Naive thymus-derived CD4-positive, alpha-beta T cell (primary cell): ENCODE data around the gene TTLL5. TPM values are rescaled to one million over a fixed set of nuclear protein-coding genes. Genes with fewer than 3 reads are reported as not detected.
A peak's percentile ranks its signal among the peaks of the same experiment; 100 is the strongest.

Experiments
- ATAC-seq: fragments of 150-1000 bp; cut with Tn5 transposase; 2 replicates; pipeline ENCODE4 v1.10.0; 2021; ENCODE audit warnings: mild to moderate bottlenecking, moderate library complexity
- CTCF ChIA-PET: fragments of 350-600 bp; sonication (Branson Sonifier 250); formaldehyde crosslinking; loops from one replicate; lab custom pipeline; 2021; ENCODE audit warnings: antibody characterized with exemption; lab: Charles Lee
- POLR2A ChIA-PET: fragments of 350-600 bp; sonication (Branson Sonifier 250); formaldehyde crosslinking; loops from one replicate; lab custom pipeline; 2021; ENCODE audit warnings: antibody characterized with exemption, inconsistent platforms; lab: Charles Lee
- DNase-seq, 9 donors: peaks; one replicate each; pipeline versions ENCODE4 v3.0.0 to v3.0.0-alpha.2; 2020 to 2022; ENCODE audit warnings: mixed read lengths in 1 of 9
- H3K27ac ChIP-seq: one replicate; pipeline ENCODE4 v1.7.0; 2013; ENCODE audit warnings: mild to moderate bottlenecking, low read depth, low read length, moderate library complexity
- H3K27me3 ChIP-seq, 2 donors: one replicate each; pipeline ENCODE4 v1.7.0; 2013; ENCODE audit warnings: low read length in 2 of 2, mild to moderate bottlenecking in 2 of 2, moderate library complexity in 2 of 2; ENCODE audit not compliant: control insufficient read depth in 2 of 2, insufficient read depth in 2 of 2
- H3K36me3 ChIP-seq, 3 experiments: 1 replicate in 2 of 3; 2 replicates in 1 of 3; pipeline ENCODE4 v1.7.0; 2013; ENCODE audit warnings: low read length in 3 of 3, mild to moderate bottlenecking in 3 of 3, moderate library complexity in 1 of 3; ENCODE audit not compliant: insufficient read depth in 3 of 3, control insufficient read depth in 2 of 3
- H3K4me1 ChIP-seq, 2 donors: one replicate each; pipeline ENCODE4 v1.7.0; 2013; ENCODE audit warnings: low read length in 2 of 2, mild to moderate bottlenecking in 2 of 2, moderate library complexity in 1 of 2; ENCODE audit not compliant: control insufficient read depth in 2 of 2, insufficient read depth in 2 of 2
- H3K4me3 ChIP-seq: 2 replicates; pipeline ENCODE4 v1.7.0; 2013; ENCODE audit warnings: mild to moderate bottlenecking, low read length
- H3K9me3 ChIP-seq, 3 experiments: 1 replicate in 2 of 3; 2 replicates in 1 of 3; pipeline ENCODE4 v1.7.0; 2013; ENCODE audit warnings: low read length in 3 of 3; ENCODE audit not compliant: control insufficient read depth in 2 of 3
- H3K27ac Mint-ChIP-seq, 9 donors: one replicate each; pipeline ENCODE4 v1.8.0; 2020 to 2022; ENCODE audit warnings: mixed read lengths in 9 of 9, mild to moderate bottlenecking in 8 of 9, moderate library complexity in 5 of 9, inconsistent platforms in 2 of 9
- H3K27me3 Mint-ChIP-seq, 5 donors: one replicate each; pipeline ENCODE4 v1.8.0; 2021 to 2022; ENCODE audit warnings: mixed read lengths in 5 of 5, mild to moderate bottlenecking in 1 of 5
- H3K36me3 Mint-ChIP-seq, 5 donors: one replicate each; pipeline ENCODE4 v1.8.0; 2020 to 2022; ENCODE audit warnings: mixed read lengths in 5 of 5, mild to moderate bottlenecking in 3 of 5, inconsistent platforms in 1 of 5
- H3K4me1 Mint-ChIP-seq, 7 donors: one replicate each; pipeline ENCODE4 v1.8.0; 2020 to 2022; ENCODE audit warnings: mixed read lengths in 7 of 7, mild to moderate bottlenecking in 3 of 7, inconsistent platforms in 1 of 7
- H3K4me3 Mint-ChIP-seq, 10 donors: one replicate each; pipeline ENCODE4 v1.8.0; 2020 to 2022; ENCODE audit warnings: mild to moderate bottlenecking in 10 of 10, mixed read lengths in 10 of 10, moderate library complexity in 6 of 10, inconsistent platforms in 2 of 10
- H3K9me3 Mint-ChIP-seq, 11 donors: one replicate each; pipeline ENCODE4 v1.8.0; 2020 to 2022; ENCODE audit warnings: mixed read lengths in 11 of 11, mild to moderate bottlenecking in 4 of 11, inconsistent platforms in 1 of 11, moderate library complexity in 1 of 11
- intact Hi-C, 2 donors: fragments of 100-400 bp; cut with micrococcal nuclease; formaldehyde crosslinking; loops; one replicate each; pipeline ENCODE4 v1.15.1; 2023
- polyA plus RNA-seq, 2 donors: library from polyadenylated mRNA; unstranded; fragments of 300-500 nt; fragmentation: Illumina TruSeq; gene quantifications; one replicate each; pipeline ENCODE4 v1.2.3, GENCODE V29; 2021
- total RNA-seq, 6 experiments: library from RNA in 5 of 6; stranded (reverse) in 5 of 6; gene quantifications; 1 replicate in 5 of 6; 2 replicates in 1 of 6; pipeline ENCODE4 v1.2.3 and lab custom pipeline; 2021 to 2026

The TTLL5 gene
- total and polyA plus RNA-seq, 7 experiments from 2014 or later = 7.8 to 31.4 (median 21.5) TPM

- H3K4me1 ChIP-seq = no peaks in the 10 kb centered on the region
- CTCF ChIA-PET = interaction anchor here (0.7 to 5.6 kb wide), 3 partner anchors 267 to 932 kb away, joined by 3 to 48 read pairs (median 42); partner anchors contain the start of gene TGFB3
Measured at GRCh38 chr14:75711105-75711795, 50.2 kb downstream of the TTLL5 start.

GRCh38 chr14:75711796-75712211, 50.8 kb downstream of the TTLL5 start:
- Histone ChIP-seq H3K4me1 (no peaks in the 10 kb centered on the region), H3K36me3 (no peaks in the 10 kb centered on the region), H3K9me3 (no peaks in the 10 kb centered on the region), H3K27ac (no peak overlapping the region), H3K4me3 (no peak overlapping the region), H3K27me3 (no peaks in the 10 kb centered on the region)
- Mint-ChIP-seq H3K4me1 (peaks cover 0 to 6% (median 0%) of the 10 kb centered on the region in 7 donors), H3K27ac (no peak overlapping the region), H3K9me3 (no peaks in the 10 kb centered on the region), H3K36me3 (peaks cover 0 to 29% (median 3%) of the 10 kb centered on the region in 5 donors), H3K27me3 (no peaks in the 10 kb centered on the region), H3K4me3 (no peak overlapping the region)
- DNase-seq (no peak), ATAC-seq (no peak)
- intact Hi-C loops = loop anchor here in 1 of 2 donors (10.0 kb wide), 1 partner anchor 193 kb away; no protein-coding TSS in a partner anchor
- CTCF ChIA-PET = interaction anchor here (0.7 to 5.6 kb wide), 3 partner anchors 267 to 931 kb away, joined by 3 to 48 read pairs (median 42); partner anchors contain the start of gene TGFB3
- POLR2A ChIA-PET = no interaction called here

More at GRCh38 chr14:75711105-75711795, 50.2 kb downstream of the TTLL5 start:
- Mint-ChIP-seq H3K4me3 (no peak overlapping the region), H3K4me1 (peaks cover 0 to 5% (median 0%) of the 10 kb centered on the region in 7 donors), H3K36me3 (peaks cover 0 to 24% (median 3%) of the 10 kb centered on the region in 5 donors), H3K27me3 (no peaks in the 10 kb centered on the region), H3K9me3 (no peaks in the 10 kb centered on the region), H3K27ac (no peak overlapping the region)
- Histone ChIP-seq H3K27me3 (no peaks in the 10 kb centered on the region), H3K9me3 (no peaks in the 10 kb centered on the region), H3K27ac (no peak overlapping the region), H3K4me3 (no peak overlapping the region), H3K36me3 (no peaks in the 10 kb centered on the region)
- peak in 3 of 9 donors; percentile 2 to 18 (median 6) for DNase-seq
- POLR2A ChIA-PET = no interaction called here
- intact Hi-C loops = loop anchor here in 1 of 2 donors (10.0 kb wide), 1 partner anchor 194 kb away; no protein-coding TSS in a partner anchor
- peak; percentile 40 for ATAC-seq

- ChIA-PET CTCF (interaction anchor here (0.7 kb wide), 1 partner anchor 34 kb away, joined by 3 read pairs; no protein-coding TSS in a partner anchor), POLR2A (no interaction called here)
- Mint-ChIP-seq H3K4me3 (no peak overlapping the region), H3K27me3 (no peaks in the 10 kb centered on the region), H3K27ac (no peak overlapping the region), H3K9me3 (no peaks in the 10 kb centered on the region), H3K4me1 (peaks cover 0 to 6% (median 0%) of the 10 kb centered on the region in 7 donors), H3K36me3 (peaks cover 6 to 48% (median 17%) of the 10 kb centered on the region in 5 donors)
- no peak overlapping the region for H3K4me3 ChIP-seq
- no peaks in the 10 kb centered on the region for H3K4me1 ChIP-seq
- H3K36me3 ChIP-seq = peaks cover 0 to 6% (median 0%) of the 10 kb centered on the region in 3 experiments
- H3K9me3 ChIP-seq = no peaks in the 10 kb centered on the region
- no peaks in the 10 kb centered on the region for H3K27me3 ChIP-seq
- intact Hi-C loops = loop anchor here in 1 of 2 donors (10.0 kb wide), 1 partner anchor 190 kb away; no protein-coding TSS in a partner anchor
- DNase-seq (no peak), ATAC-seq (no peak)
- no peak overlapping the region for H3K27ac ChIP-seq
Measured at GRCh38 chr14:75714991-75715390, 53.9 kb downstream of the TTLL5 start.

DNA sequence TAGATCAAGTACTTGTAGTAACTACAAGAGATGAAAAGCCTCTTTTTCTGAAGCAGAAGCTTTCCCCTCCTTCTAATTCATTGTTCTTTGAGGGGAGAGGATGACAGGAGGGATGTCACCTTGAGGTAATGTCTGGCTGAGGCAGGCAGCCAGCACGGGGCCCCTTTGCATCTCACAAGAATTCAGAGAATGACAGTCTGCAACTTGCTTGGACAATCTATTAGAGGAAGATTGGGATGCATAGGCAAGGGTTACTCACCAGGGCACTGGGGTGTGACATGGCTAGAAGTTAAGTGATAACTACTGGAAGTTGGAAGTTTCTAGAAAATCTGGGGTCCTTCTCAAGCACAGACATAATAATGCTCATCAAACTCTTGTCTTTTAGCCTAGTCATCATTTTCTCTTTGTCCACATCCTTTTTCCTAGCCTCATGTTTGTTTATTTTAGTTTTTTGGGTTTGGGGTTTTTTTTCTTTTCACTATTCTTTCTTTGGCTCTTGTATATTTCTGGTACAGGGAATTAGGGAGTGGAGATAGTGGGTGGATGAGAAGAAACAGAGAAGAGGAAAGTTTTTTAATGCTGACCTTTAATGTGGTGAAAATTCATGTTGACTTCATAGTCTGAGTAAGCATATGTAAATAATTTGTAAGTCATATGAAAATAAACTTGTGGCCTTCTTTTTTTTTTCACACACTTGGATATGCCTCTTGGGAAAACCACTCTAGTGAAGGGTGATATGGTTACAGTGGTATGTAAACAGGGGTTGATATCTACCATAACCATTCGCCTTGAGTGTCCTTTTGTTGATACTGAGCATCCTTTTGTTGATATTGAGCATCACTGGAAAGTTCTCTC, 55.1 kb downstream of the TTLL5 start:
- H3K4me3 ChIP-seq = no peak overlapping the region
- H3K4me1 ChIP-seq = no peaks in the 10 kb centered on the region
- no peaks in the 10 kb centered on the region for H3K9me3 Mint-ChIP-seq
- H3K9me3 ChIP-seq = no peaks in the 10 kb centered on the region
- ChIA-PET CTCF (no interaction called here), POLR2A (no interaction called here)
- H3K4me3 Mint-ChIP-seq = no peak overlapping the region
- H3K36me3 ChIP-seq = peaks cover 0 to 14% (median 0%) of the 10 kb centered on the region in 3 experiments
- ATAC-seq = no peak
- no peak overlapping the region for H3K27ac Mint-ChIP-seq
- no peaks in the 10 kb centered on the region for H3K27me3 Mint-ChIP-seq
- peaks cover 6 to 57% (median 16%) of the 10 kb centered on the region in 5 donors for H3K36me3 Mint-ChIP-seq
- intact Hi-C loops = loop anchor here in 1 of 2 donors (10.0 kb wide), 1 partner anchor 189 kb away; no protein-coding TSS in a partner anchor
- H3K27me3 ChIP-seq = no peaks in the 10 kb centered on the region
- DNase-seq = no peak
- H3K4me1 Mint-ChIP-seq = peaks cover 0 to 6% (median 0%) of the 10 kb centered on the region in 7 donors
- H3K27ac ChIP-seq = no peak overlapping the region

DNA sequence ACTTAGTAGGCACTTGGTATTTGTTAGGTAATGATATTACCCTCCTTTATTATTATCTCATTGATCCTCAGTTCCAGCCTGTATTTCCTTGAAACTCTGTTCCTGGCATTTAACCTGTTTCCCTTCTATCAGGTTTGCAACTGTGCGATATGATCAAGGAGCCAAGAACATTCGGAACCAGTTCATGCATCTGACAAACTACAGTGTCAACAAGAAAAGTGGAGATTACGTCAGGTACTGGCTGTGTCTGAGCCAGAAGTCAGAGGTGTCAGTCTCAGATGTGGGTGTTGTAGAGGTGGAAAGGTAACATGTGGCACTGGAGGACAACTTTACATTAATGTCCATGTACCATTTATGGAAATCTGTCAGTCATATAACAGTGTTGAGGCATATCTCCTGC, 56.7 kb downstream of the TTLL5 start:
- ChIA-PET POLR2A (no interaction called here), CTCF (no interaction called here)
- H3K36me3 ChIP-seq = peaks cover 0 to 14% (median 0%) of the 10 kb centered on the region in 3 experiments
- Mint-ChIP-seq H3K27me3 (no peaks in the 10 kb centered on the region), H3K36me3 (peaks cover 4 to 63% (median 29%) of the 10 kb centered on the region in 5 donors), H3K4me3 (no peak overlapping the region), H3K9me3 (no peaks in the 10 kb centered on the region), H3K27ac (no peak overlapping the region), H3K4me1 (peaks cover 0 to 6% (median 0%) of the 10 kb centered on the region in 7 donors)
- H3K4me1 ChIP-seq = no peaks in the 10 kb centered on the region
- H3K9me3 ChIP-seq = no peaks in the 10 kb centered on the region
- no peaks in the 10 kb centered on the region for H3K27me3 ChIP-seq
- ATAC-seq = no peak
- no peak overlapping the region for H3K4me3 ChIP-seq
- no peak for DNase-seq
- intact Hi-C loops = loop anchor here in 1 of 2 donors (10.0 kb wide), 1 partner anchor 187 kb away; no protein-coding TSS in a partner anchor
- no peak overlapping the region for H3K27ac ChIP-seq

GRCh38 chr14:75718199-75718598, 57.2 kb downstream of the TTLL5 start:
- DNase-seq = no peak
- no peak overlapping the region for H3K27ac Mint-ChIP-seq
- Histone ChIP-seq H3K27me3 (no peaks in the 10 kb centered on the region), H3K36me3 (peaks cover 0 to 14% (median 0%) of the 10 kb centered on the region in 3 experiments), H3K4me1 (no peaks in the 10 kb centered on the region), H3K27ac (no peak overlapping the region), H3K4me3 (no peak overlapping the region), H3K9me3 (no peaks in the 10 kb centered on the region)
- CTCF ChIA-PET = no interaction called here
- H3K36me3 Mint-ChIP-seq = peaks cover 7 to 67% (median 32%) of the 10 kb centered on the region in 5 donors
- POLR2A ChIA-PET = no interaction called here
- no peaks in the 10 kb centered on the region for H3K27me3 Mint-ChIP-seq
- peaks cover 0 to 7% (median 0%) of the 10 kb centered on the region in 7 donors for H3K4me1 Mint-ChIP-seq
- intact Hi-C loops = loop anchor here in 1 of 2 donors (10.0 kb wide), 1 partner anchor 187 kb away; no protein-coding TSS in a partner anchor
- H3K9me3 Mint-ChIP-seq = no peaks in the 10 kb centered on the region
- no peak for ATAC-seq
- H3K4me3 Mint-ChIP-seq = no peak overlapping the region
